PC-9 (cell line): ENCODE results near the gene LYSMD4. TPM values are rescaled to one million over a fixed set of nuclear protein-coding genes. Genes with fewer than 3 reads are reported as not detected.

Experiments
- BruUV-seq: library from RNA; stranded (reverse); fragments of 400-500 nt; replicated peaks from 2 replicates; lab custom pipeline; 2021; lab: Mats Ljungman, UMichigan
- CTCF ChIA-PET: fragments of 300-600 bp; sonication (Branson Sonifier 250); formaldehyde crosslinking; loops from one replicate; lab custom pipeline; 2022; ENCODE audit warnings: antibody characterized with exemption; lab: Charles Lee
- POLR2A ChIA-PET: fragments of 300-600 bp; sonication (Branson Sonifier 250); formaldehyde crosslinking; loops from one replicate; lab custom pipeline; 2022; ENCODE audit warnings: antibody characterized with exemption; ENCODE audit not compliant: unreplicated experiment; lab: Charles Lee
- DNase-seq, 2 experiments: peaks; one replicate each; pipeline versions ENCODE4 v3.0.0 to v3.0.0-alpha.2; 2015 to 2022; ENCODE audit warnings: mixed read lengths in 1 of 2
- H2AFZ ChIP-seq: fragments of 200-600 bp; sonication (generic); 2 replicates; pipeline ENCODE4 v1.8.1; 2017; ENCODE audit warnings: antibody characterized with exemption
- H3F3A ChIP-seq: fragments of 200-600 bp; sonication (generic); 2 replicates; pipeline ENCODE4 v1.8.1; 2017; ENCODE audit warnings: antibody characterized with exemption, mild to moderate bottlenecking, low read depth; ENCODE audit not compliant: insufficient read depth
- H3K27ac ChIP-seq: fragments of 200-600 bp; sonication (generic); 2 replicates; pipeline ENCODE4 v1.6.1; 2016; ENCODE audit warnings: mixed run types
- H3K27me3 ChIP-seq: fragments of 200-600 bp; sonication (generic); 2 replicates; pipeline ENCODE4 v1.6.1; 2016; ENCODE audit warnings: low read depth, mixed run types; ENCODE audit not compliant: insufficient read depth
- H3K36me3 ChIP-seq: fragments of 200-600 bp; sonication (generic); 2 replicates; pipeline ENCODE4 v1.6.1; 2016; ENCODE audit warnings: low read depth, mixed run types
- H3K4me1 ChIP-seq: fragments of 200-600 bp; sonication (generic); replicated peaks from 2 replicates; pipeline ENCODE4 v1.6.1; 2016; ENCODE audit warnings: mixed run types; ENCODE audit not compliant: insufficient read depth
- H3K4me2 ChIP-seq: fragments of 200-600 bp; sonication (generic); 2 replicates; pipeline ENCODE4 v1.6.1; 2017; ENCODE audit warnings: mixed run types
- H3K4me3 ChIP-seq: fragments of 200-600 bp; sonication (generic); 2 replicates; pipeline ENCODE4 v1.6.1; 2016; ENCODE audit warnings: mixed run types
- H3K79me2 ChIP-seq: fragments of 200-600 bp; sonication (generic); 2 replicates; pipeline ENCODE4 v1.6.1; 2017; ENCODE audit warnings: low read depth, mixed run types
- H3K9me2 ChIP-seq: fragments of 200-600 bp; sonication (generic); 2 replicates; pipeline ENCODE4 v1.8.1; 2017; ENCODE audit warnings: mild to moderate bottlenecking; ENCODE audit not compliant: insufficient read depth
- H3K9me3 ChIP-seq: fragments of 200-600 bp; sonication (generic); 2 replicates; pipeline ENCODE4 v1.8.1; 2016; ENCODE audit warnings: low read depth; ENCODE audit not compliant: insufficient read depth
- H4K20me1 ChIP-seq: fragments of 200-600 bp; sonication (generic); 2 replicates; pipeline ENCODE4 v1.8.1; 2017; ENCODE audit not compliant: insufficient read depth
- CTCF ChIP-seq: fragments of 200-600 bp; sonication (generic); conservative IDR thresholded peaks from 2 replicates; pipeline ENCODE4 v1.6.1; 2017; ENCODE audit warnings: mixed run types, antibody characterized with exemption, mild to moderate bottlenecking, moderate library complexity
- EZH2 ChIP-seq: fragments of 200-600 bp; sonication (generic); IDR thresholded peaks from 2 replicates; pipeline ENCODE4 v1.8.0; 2017; ENCODE audit warnings: antibody characterized with exemption, low read depth
- intact Hi-C: fragments of 100-400 bp; cut with micrococcal nuclease; formaldehyde crosslinking; loops from one replicate; pipeline ENCODE4 v1.10.0; 2022; ENCODE audit not compliant: unreplicated experiment
- total RNA-seq: library from RNA; stranded (reverse); gene quantifications from 2 replicates; pipeline ENCODE4 v1.2.3, GENCODE V29; 2021

Gene LYSMD4
- total RNA-seq, 1 experiment from 2014 or later: 5.7 TPM

- H4K20me1 ChIP-seq: no peaks in the 10 kb centered on the region
- H2AFZ ChIP-seq: no peak overlapping the region
- no peaks in the 10 kb centered on the region for H3F3A ChIP-seq
- H3K4me3 ChIP-seq: no peak overlapping the region
- no peaks in the 10 kb centered on the region for H3K27me3 ChIP-seq
- H3K9me2 ChIP-seq: no peaks in the 10 kb centered on the region
- intact Hi-C loops: no loop called here
- H3K9me3 ChIP-seq: no peaks in the 10 kb centered on the region
- POLR2A ChIA-PET: no interaction called here
- no peak overlapping the region for H3K4me2 ChIP-seq
- TF ChIP-seq CTCF (no peak), EZH2 (no peak)
- no peaks in the 10 kb centered on the region for H3K79me2 ChIP-seq
- H3K36me3 ChIP-seq: no peaks in the 10 kb centered on the region
- DNase-seq: no peak
- BruUV-seq: no TSS peak
- CTCF ChIA-PET: no interaction called here
- no peak overlapping the region for H3K27ac ChIP-seq
- H3K4me1 ChIP-seq: no peaks in the 10 kb centered on the region
Observed at GRCh38 chr15:99717161-99718009, 15.9 kb downstream of the LYSMD4 start.

GRCh38 chr15:99716540-99717095 lies 16.6 kb downstream of the LYSMD4 start:
- Histone ChIP-seq H3K4me2 (no peak overlapping the region), H3K27ac (no peak overlapping the region), H2AFZ (no peak overlapping the region), H3K79me2 (no peaks in the 10 kb centered on the region), H3K9me3 (no peaks in the 10 kb centered on the region), H3K27me3 (no peaks in the 10 kb centered on the region), H3K36me3 (no peaks in the 10 kb centered on the region), H3K4me1 (no peaks in the 10 kb centered on the region), H3F3A (no peaks in the 10 kb centered on the region), H4K20me1 (no peaks in the 10 kb centered on the region), H3K4me3 (no peak overlapping the region), H3K9me2 (no peaks in the 10 kb centered on the region)
- TF ChIP-seq EZH2: no peak
- no TSS peak for BruUV-seq
- no peak for DNase-seq
- intact Hi-C loops: no loop called here
- ChIA-PET POLR2A (no interaction called here), CTCF (no interaction called here)

GRCh38 chr15:99712415-99712814 lies 20.8 kb downstream of the LYSMD4 start:
- H2AFZ ChIP-seq: no peak overlapping the region
- POLR2A ChIA-PET: no interaction called here
- CTCF ChIA-PET: no interaction called here

More at GRCh38 chr15:99712415-99712814, 20.8 kb downstream of the LYSMD4 start:
- Histone ChIP-seq H3K9me3 (no peaks in the 10 kb centered on the region), H3F3A (no peaks in the 10 kb centered on the region), H4K20me1 (no peaks in the 10 kb centered on the region), H3K4me3 (no peak overlapping the region), H3K9me2 (no peaks in the 10 kb centered on the region), H3K27me3 (no peaks in the 10 kb centered on the region), H3K4me2 (no peak overlapping the region), H3K36me3 (no peaks in the 10 kb centered on the region), H3K79me2 (no peaks in the 10 kb centered on the region), H3K4me1 (no peaks in the 10 kb centered on the region), H3K27ac (no peak overlapping the region)
- BruUV-seq: no TSS peak
- DNase-seq: no peak
- TF ChIP-seq EZH2 (no peak), CTCF (no peak)
- intact Hi-C loops: no loop called here
